ENCODE data around the gene PCF11. TPM values are rescaled to one million over a fixed set of nuclear protein-coding genes. Genes with fewer than 3 reads are reported as not detected.
A peak's percentile ranks its signal among the peaks of the same experiment; 100 is the strongest.

Gene PCF11
- total RNA-seq (2014; rRNA removed; shearing (Covaris generic)) (80.1 and 89.9 TPM in 2 replicates), total RNA-seq (2022) (98.8 and 117 TPM in 2 replicates), Bru-seq, nascent RNA (percentile 98 among the genes with signal in this experiment), BruChase-seq, experiment 1, labeled RNA remaining after a 6-hour chase (percentile 94 among the genes with signal in this experiment), BruChase-seq, experiment 2, labeled RNA remaining after a 2-hour chase (percentile 98 among the genes with signal in this experiment)
- long read RNA-seq, full-length matches to known transcripts: 12 of 39 reads
- long read RNA-seq, partial matches to known transcripts: 20 of 39 reads
- long read RNA-seq, other reads (novel, unspliced or antisense): 7 of 39 reads

- ChIA-PET CTCF (ENCODE audit: unreplicated experiment) (interaction anchor here (0.7 to 0.9 kb wide), 2 partner anchors 67 to 106 kb away, joined by 3 read pairs; no protein-coding TSS in a partner anchor), POLR2A (interaction anchor here (0.7 to 5.1 kb wide), 25 partner anchors 8 to 254 kb away, joined by 3 to 36 read pairs (median 5); partner anchors contain the start of genes DDIAS and RAB30)
- H3K36me3 ChIP-seq (ENCODE audit: insufficient read depth, low read length): peaks cover 48% of the 10 kb centered on the region
- H4K20me1 ChIP-seq (ENCODE audit: insufficient read depth, low read length): peaks cover 46% of the 10 kb centered on the region
- H3K9me3 ChIP-seq (ENCODE audit: low read length): peaks cover 4% of the 10 kb centered on the region; the same call in 1 of the 2 replicates
- peak within 1 kb of the TSS; percentile 90 for H3K4me2 ChIP-seq (ENCODE audit: low read length)
- H3K9me2 ChIP-seq (ENCODE audit: insufficient read depth, low read length): no peaks in the 10 kb centered on the region
- TF ChIP-seq EZH2phosphoT487 (IDR thresholded peaks at IDR 0.05; ENCODE audit: borderline replicate concordance, low read depth, low read length) (no peak), CTCF (conservative IDR thresholded peaks at IDR 0.05; ENCODE audit: low read length) (no peak)
- DNase-seq (ENCODE audit: low spot score): no peak
- intact Hi-C loops (cut with micrococcal nuclease; ENCODE audit: unreplicated experiment): loop anchor here (1.0 to 2.0 kb wide), 5 partner anchors 86 to 256 kb away; partner anchors contain the start of genes CCDC90B, DDIAS, PRCP and RAB30
- no TSS peak for BruUV-seq (replicated peaks)
- H3K4me1 ChIP-seq (ENCODE audit: insufficient read depth, low read length, poor library complexity, severe bottlenecking): peaks cover 57% of the 10 kb centered on the region
- peaks cover 57% of the 10 kb centered on the region for H3K79me2 ChIP-seq (ENCODE audit: insufficient read depth, low read depth, low read length)
- H3K27ac ChIP-seq (ENCODE audit: low read depth, low read length, poor library complexity, severe bottlenecking): peak within 1 kb of the TSS; percentile 77
- H3K4me3 ChIP-seq (ENCODE audit: low read depth, low read length, poor library complexity, severe bottlenecking): peak within 1 kb of the TSS; percentile 95
- peak within 1 kb of the TSS; percentile 70 for H2AFZ ChIP-seq (ENCODE audit: low read length)
Measured at GRCh38 chr11:83156996-83157593, at the start of gene PCF11. PCF11 (plus strand) TSS chr11:83157131; CDS start chr11:83157440, 309 bp downstream.

GRCh38 chr11:83112886-83113285, 44.0 kb upstream of the PCF11 start:
- H3K4me3 ChIP-seq (ENCODE audit: low read depth, low read length, poor library complexity, severe bottlenecking): no peak overlapping the region
- H3K27ac ChIP-seq (ENCODE audit: low read depth, low read length, poor library complexity, severe bottlenecking): no peak overlapping the region
- CTCF ChIA-PET (ENCODE audit: unreplicated experiment): no interaction called here
- H3K9me2 ChIP-seq (ENCODE audit: insufficient read depth, low read length): no peaks in the 10 kb centered on the region
- TF ChIP-seq CTCF (conservative IDR thresholded peaks at IDR 0.05; ENCODE audit: low read length): no peak
- TF ChIP-seq EZH2phosphoT487 (IDR thresholded peaks at IDR 0.05; ENCODE audit: borderline replicate concordance, low read depth, low read length): no peak
- POLR2A ChIA-PET: interaction anchor here (1.2 kb wide), 1 partner anchor 12 kb away, joined by 3 read pairs; no protein-coding TSS in a partner anchor
- H2AFZ ChIP-seq (ENCODE audit: low read length): no peak overlapping the region
- no peaks in the 10 kb centered on the region for H3K36me3 ChIP-seq (ENCODE audit: insufficient read depth, low read length)
- H3K4me1 ChIP-seq (ENCODE audit: insufficient read depth, low read length, poor library complexity, severe bottlenecking): peaks cover 14% of the 10 kb centered on the region
- no peaks in the 10 kb centered on the region for H4K20me1 ChIP-seq (ENCODE audit: insufficient read depth, low read length)
- no TSS peak for BruUV-seq (replicated peaks)
- H3K79me2 ChIP-seq (ENCODE audit: insufficient read depth, low read depth, low read length): no peaks in the 10 kb centered on the region
- H3K4me2 ChIP-seq (ENCODE audit: low read length): no peak overlapping the region
- intact Hi-C loops (cut with micrococcal nuclease; ENCODE audit: unreplicated experiment): no loop called here
- no peaks in the 10 kb centered on the region for H3K9me3 ChIP-seq (ENCODE audit: low read length)
- no peak for DNase-seq (ENCODE audit: low spot score)
